GM21515 (cell line): ENCODE results near the gene ALKBH6.
"Not testable (repeated sequence)": the region's sequence is repeated elsewhere in the genome, so short reads cannot be mapped to it uniquely, and the experiment has no call there.

Experiments
- ATAC-seq: cut with Tn5 transposase; IDR thresholded peaks from one replicate; pipeline ENCODE4 v1.9.1; 2021; ENCODE audit not compliant: unreplicated experiment

Gene ALKBH6

GRCh38 chr19:35993923-35994598 lies 20.0 kb downstream of the ALKBH6 start:
- ATAC-seq, result no peak

- ATAC-seq, result no peak
Measured at GRCh38 chr19:35992907-35993765, 20.9 kb downstream of the ALKBH6 start.

GRCh38 chr19:35991731-35992450 lies 22.1 kb downstream of the ALKBH6 start:
- ATAC-seq, result no peak

- no peak for ATAC-seq
Measured at GRCh38 chr19:35990771-35991730, 23.0 kb downstream of the ALKBH6 start.

GRCh38 chr19:35990156-35990555 lies 23.9 kb downstream of the ALKBH6 start:
- no peak for ATAC-seq

GRCh38 chr19:35988824-35989223 lies 25.2 kb downstream of the ALKBH6 start:
- no peak for ATAC-seq

GRCh38 chr19:35987571-35987896 lies 26.5 kb downstream of the ALKBH6 start:
- ATAC-seq, result no peak

- no peak for ATAC-seq
Measured at GRCh38 chr19:35986664-35987570, 27.1 kb downstream of the ALKBH6 start.

- ATAC-seq, result no peak
Measured at GRCh38 chr19:35986111-35986510, 27.9 kb downstream of the ALKBH6 start.

- ATAC-seq, result no peak
Measured at GRCh38 chr19:35983177-35983576, 30.8 kb downstream of the ALKBH6 start.

- ATAC-seq, result not testable (repeated sequence)
Measured at GRCh38 chr19:35980997-35981396, 33.0 kb downstream of the ALKBH6 start.

GRCh38 chr19:35978832-35979365 lies 35.1 kb downstream of the ALKBH6 start:
- no peak for ATAC-seq

- no peak for ATAC-seq
Measured at GRCh38 chr19:35978271-35978670, 35.7 kb downstream of the ALKBH6 start.

GRCh38 chr19:35977446-35978222 lies 36.4 kb downstream of the ALKBH6 start:
- no peak for ATAC-seq

GRCh38 chr19:35975608-35976214 lies 38.3 kb downstream of the ALKBH6 start:
- ATAC-seq, result no peak

- ATAC-seq, result no peak
Measured at GRCh38 chr19:35973487-35973886, 40.5 kb downstream of the ALKBH6 start.

GRCh38 chr19:35966771-35967170 lies 47.2 kb downstream of the ALKBH6 start:
- ATAC-seq, result no peak

- ATAC-seq, result no peak
Measured at GRCh38 chr19:35963514-35963913, 50.5 kb downstream of the ALKBH6 start.
